Keratinocyte (primary cell): ENCODE measurements around the gene SLC2A5. TPM values are rescaled to one million over a fixed set of nuclear protein-coding genes. Genes with fewer than 3 reads are reported as not detected.
"Not testable (repeated sequence)": the region's sequence is repeated elsewhere in the genome, so short reads cannot be mapped to it uniquely, and the experiment has no call there.

Experiments
- DNase-seq: peaks from one replicate; pipeline ENCODE4 v3.0.0-alpha.2; 2011; ENCODE audit warnings: low read depth, missing footprints, low spot score
- FAIRE-seq: peaks from 2 replicates; lab custom pipeline; 2011; peaks lifted over from hg19 to GRCh38; lab: Jason Lieb, UNC
- H2AFZ ChIP-seq: 2 replicates; pipeline ENCODE4 v1.6.0; 2012; ENCODE audit warnings: low read length, control low read depth, inconsistent platforms; ENCODE audit not compliant: control insufficient read depth
- H3K27ac ChIP-seq: 2 replicates; pipeline ENCODE4 v1.5.1; 2011; ENCODE audit warnings: low read length; ENCODE audit not compliant: control insufficient read depth, insufficient read depth
- H3K27me3 ChIP-seq: 3 replicates; pipeline ENCODE4 v1.6.0; 2011; ENCODE audit warnings: low read length; ENCODE audit not compliant: control insufficient read depth, insufficient read depth; ENCODE audit errors: extremely low read depth
- H3K36me3 ChIP-seq, 2 experiments: 2 replicates in 1 of 2; 3 replicates in 1 of 2; pipeline ENCODE4 v1.5.1; 2011; ENCODE audit warnings: low read length in 2 of 2, mild to moderate bottlenecking in 1 of 2; ENCODE audit not compliant: control insufficient read depth in 2 of 2, insufficient read depth in 2 of 2; ENCODE audit errors: extremely low read depth in 1 of 2
- H3K4me1 ChIP-seq: 3 replicates; pipeline ENCODE4 v1.5.1; 2011; ENCODE audit warnings: low read length; ENCODE audit not compliant: control insufficient read depth, insufficient read depth; ENCODE audit errors: extremely low read depth
- H3K4me2 ChIP-seq: 3 replicates; pipeline ENCODE4 v1.6.0; 2011; ENCODE audit warnings: low read depth, low read length; ENCODE audit not compliant: control insufficient read depth, insufficient read depth; ENCODE audit errors: extremely low read depth
- H3K4me3 ChIP-seq, 3 experiments: fragments of 200-600 bp in 1 of 3; sonication (generic) in 1 of 3; 2 replicates in 2 of 3; 3 replicates in 1 of 3; pipeline ENCODE4 v1.5.1; 2011 to 2016; ENCODE audit warnings: low read length in 3 of 3, mild to moderate bottlenecking in 3 of 3, control low read depth in 2 of 3, inconsistent platforms in 1 of 3, low read depth in 1 of 3, mixed read lengths in 1 of 3, mixed run types in 1 of 3, moderate library complexity in 1 of 3; ENCODE audit not compliant: control insufficient read depth in 2 of 3, insufficient read depth in 2 of 3; ENCODE audit errors: extremely low read depth in 1 of 3
- H3K79me2 ChIP-seq: 2 replicates; pipeline ENCODE4 v1.6.0; 2012; ENCODE audit warnings: low read length; ENCODE audit not compliant: control insufficient read depth, insufficient read depth
- H3K9ac ChIP-seq: 3 replicates; pipeline ENCODE4 v1.6.0; 2011; ENCODE audit warnings: low read length; ENCODE audit not compliant: control insufficient read depth, insufficient read depth; ENCODE audit errors: extremely low read depth
- H3K9me1 ChIP-seq: 3 replicates; pipeline ENCODE4 v1.6.0; 2011; ENCODE audit warnings: low read length; ENCODE audit not compliant: control insufficient read depth, insufficient read depth; ENCODE audit errors: extremely low read depth
- H3K9me3 ChIP-seq: 2 replicates; pipeline ENCODE4 v1.5.1; 2012; ENCODE audit warnings: low read depth, low read length; ENCODE audit not compliant: control insufficient read depth
- H4K20me1 ChIP-seq: 3 replicates; pipeline ENCODE4 v1.6.0; 2011; ENCODE audit warnings: low read length; ENCODE audit not compliant: control insufficient read depth, insufficient read depth; ENCODE audit errors: extremely low read depth
- EZH2 ChIP-seq: IDR thresholded peaks from one replicate; pipeline ENCODE4 v1.6.1; 2012; ENCODE audit warnings: inconsistent platforms, mild to moderate bottlenecking, low read length, moderate library complexity
- dilution Hi-C: fragments of 300-500 bp; cut with MboI; formaldehyde crosslinking; loops from one replicate; pipeline ENCODE4 v1.7.0; 2020; ENCODE audit warnings: low sequenced_read_pairs; ENCODE audit not compliant: extremely low pct_ligation_motif_present
- polyA plus RNA-seq, 5 experiments: library from polyadenylated mRNA; depleted of rRNA in 3 of 5; stranded (reverse) in 3 of 5; stranded (forward) in 1 of 5; unstranded in 1 of 5; fragments of >200 nt; gene quantifications; 1 replicate in 1 of 5; 2 replicates in 3 of 5; 3 replicates in 1 of 5; pipeline versions ENCODE4 v1.2.1 to v1.2.3, GENCODE V29; 2011 to 2012; ENCODE audit warnings: missing spikeins in 2 of 5, low read depth in 1 of 5, low replicate concordance in 1 of 5
- TF ChIP-seq, protein P1 (sequence below), 3 experiments: IDR thresholded peaks in 1 of 3; conservative IDR thresholded peaks in 1 of 3; optimal IDR thresholded peaks in 1 of 3; 2 replicates in 2 of 3; 3 replicates in 1 of 3; pipeline versions ENCODE3 to v1.5.1; 2011; ENCODE audit warnings: low read length in 3 of 3, mild to moderate bottlenecking in 3 of 3, moderate library complexity in 2 of 3, control low read depth in 1 of 3, inconsistent platforms in 1 of 3; ENCODE audit not compliant: insufficient read depth in 2 of 3; ENCODE audit errors: extremely low read depth in 1 of 3

The SLC2A5 gene
- polyA plus RNA-seq, 1 donor (not counting 4 experiments of a cell fraction or from before 2014, with no cell fraction given) = 0.77 TPM

DNA sequence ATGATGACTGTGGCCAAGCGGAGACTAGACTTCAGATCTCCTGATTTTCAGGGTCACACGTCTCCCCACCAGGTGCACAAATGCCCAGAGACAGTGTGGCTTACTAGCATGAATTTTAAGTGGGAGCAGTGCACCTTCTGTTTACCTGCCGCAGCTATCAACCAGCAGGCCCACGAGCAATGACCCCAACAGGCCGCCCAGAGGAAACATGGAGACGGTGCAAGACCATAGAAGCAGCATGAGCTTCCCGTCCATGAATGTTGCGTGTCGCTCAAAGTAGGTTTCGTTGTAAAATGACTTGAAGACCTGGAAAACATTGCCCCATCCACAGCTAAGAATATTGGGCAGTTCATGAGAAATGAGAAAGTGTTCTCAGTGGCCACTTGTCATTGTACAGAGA, 46.7 kb downstream of the SLC2A5 start:
- Histone ChIP-seq H3K9me1 (no peaks in the 10 kb centered on the region), H3K4me1 (no peaks in the 10 kb centered on the region), H3K36me3 (no peaks in the 10 kb centered on the region), H3K79me2 (no peaks in the 10 kb centered on the region), H3K27ac (no peak overlapping the region), H3K4me2 (no peak overlapping the region), H3K9me3 (no peaks in the 10 kb centered on the region), H3K27me3 (no peaks in the 10 kb centered on the region), H3K9ac (no peak overlapping the region), H2AFZ (no peak overlapping the region), H4K20me1 (no peaks in the 10 kb centered on the region), H3K4me3 (no peak overlapping the region)
- TF ChIP-seq, protein P1, sequence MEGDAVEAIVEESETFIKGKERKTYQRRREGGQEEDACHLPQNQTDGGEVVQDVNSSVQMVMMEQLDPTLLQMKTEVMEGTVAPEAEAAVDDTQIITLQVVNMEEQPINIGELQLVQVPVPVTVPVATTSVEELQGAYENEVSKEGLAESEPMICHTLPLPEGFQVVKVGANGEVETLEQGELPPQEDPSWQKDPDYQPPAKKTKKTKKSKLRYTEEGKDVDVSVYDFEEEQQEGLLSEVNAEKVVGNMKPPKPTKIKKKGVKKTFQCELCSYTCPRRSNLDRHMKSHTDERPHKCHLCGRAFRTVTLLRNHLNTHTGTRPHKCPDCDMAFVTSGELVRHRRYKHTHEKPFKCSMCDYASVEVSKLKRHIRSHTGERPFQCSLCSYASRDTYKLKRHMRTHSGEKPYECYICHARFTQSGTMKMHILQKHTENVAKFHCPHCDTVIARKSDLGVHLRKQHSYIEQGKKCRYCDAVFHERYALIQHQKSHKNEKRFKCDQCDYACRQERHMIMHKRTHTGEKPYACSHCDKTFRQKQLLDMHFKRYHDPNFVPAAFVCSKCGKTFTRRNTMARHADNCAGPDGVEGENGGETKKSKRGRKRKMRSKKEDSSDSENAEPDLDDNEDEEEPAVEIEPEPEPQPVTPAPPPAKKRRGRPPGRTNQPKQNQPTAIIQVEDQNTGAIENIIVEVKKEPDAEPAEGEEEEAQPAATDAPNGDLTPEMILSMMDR (optimal IDR thresholded peaks at IDR 0.05 in 1 of 3, IDR thresholded peaks at IDR 0.05 in 1 of 3, conservative IDR thresholded peaks at IDR 0.05 in 1 of 3; ENCODE audit: extremely low read depth in 1 of 3, insufficient read depth in 2 of 3, low read length in 3 of 3) = no peak
- TF ChIP-seq EZH2 = no peak
- FAIRE-seq = no peak
- no peak for DNase-seq
- dilution Hi-C loops = no loop called here

GRCh38 chr1:9022026-9022738, 47.3 kb downstream of the SLC2A5 start:
- H3K36me3 ChIP-seq, H3K27ac ChIP-seq, H3K4me3 ChIP-seq, H3K4me1 ChIP-seq, H3K4me2 ChIP-seq, dilution Hi-C loops, H3K79me2 ChIP-seq, H3K9me1 ChIP-seq, H3K27me3 ChIP-seq, H3K9me3 ChIP-seq, H3K9ac ChIP-seq, H4K20me1 ChIP-seq, H2AFZ ChIP-seq, DNase-seq, FAIRE-seq: not testable (repeated sequence)

DNA sequence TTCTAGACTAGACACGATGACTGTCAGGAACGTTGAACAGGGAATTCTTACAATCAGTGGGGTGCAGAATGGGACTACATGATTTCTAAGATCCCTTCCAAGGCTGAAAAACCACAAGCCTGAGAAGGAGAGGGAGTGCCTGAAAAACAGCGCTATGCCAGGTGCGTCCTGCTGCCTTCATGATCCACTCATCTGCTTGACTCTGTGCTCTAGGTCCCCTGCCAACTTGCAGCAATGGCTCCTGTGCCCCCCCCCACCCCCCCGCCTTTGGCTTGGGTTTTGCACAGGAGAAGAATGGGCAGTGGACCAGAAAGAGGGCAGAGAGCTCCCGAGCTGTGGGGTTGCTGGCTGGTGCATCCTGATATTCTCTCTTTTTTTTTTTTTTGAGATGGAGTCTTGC, 49.1 kb downstream of the SLC2A5 start:
- H4K20me1 ChIP-seq = no peaks in the 10 kb centered on the region
- H3K4me3 ChIP-seq = no peak overlapping the region
- FAIRE-seq = no peak
- no peaks in the 10 kb centered on the region for H3K4me1 ChIP-seq
- no peak overlapping the region for H3K4me2 ChIP-seq
- dilution Hi-C loops = no loop called here
- no peaks in the 10 kb centered on the region for H3K36me3 ChIP-seq
- no peak overlapping the region for H3K27ac ChIP-seq
- H3K27me3 ChIP-seq = no peaks in the 10 kb centered on the region
- H3K9me3 ChIP-seq = no peaks in the 10 kb centered on the region
- no peaks in the 10 kb centered on the region for H3K9me1 ChIP-seq
- TF ChIP-seq, protein P1 (optimal IDR thresholded peaks at IDR 0.05 in 1 of 3, IDR thresholded peaks at IDR 0.05 in 1 of 3, conservative IDR thresholded peaks at IDR 0.05 in 1 of 3; ENCODE audit: extremely low read depth in 1 of 3, insufficient read depth in 2 of 3, low read length in 3 of 3) = no peak
- TF ChIP-seq EZH2 = no peak
- no peaks in the 10 kb centered on the region for H3K79me2 ChIP-seq
- no peak for DNase-seq
- no peak overlapping the region for H3K9ac ChIP-seq
- H2AFZ ChIP-seq = no peak overlapping the region
